HFF-Myc (cell line): Measurements from ENCODE around the gene ZNF407.

Source experiments
- DNase-seq: peaks from one replicate; pipeline ENCODE4 v3.0.0-alpha.2; 2011; ENCODE audit warnings: low read depth; ENCODE audit errors: extremely low read depth
- H3K4me3 ChIP-seq: replicated peaks from 2 replicates; pipeline ENCODE4 v1.5.1; 2011; ENCODE audit warnings: low read depth, mild to moderate bottlenecking, control low read depth, low read length
- CTCF ChIP-seq: IDR thresholded peaks from 2 replicates; pipeline ENCODE4 v1.5.1; 2012; ENCODE audit warnings: mild to moderate bottlenecking, low read depth, low read length, control low read depth; ENCODE audit errors: missing control alignments

Gene ZNF407

GRCh38 chr18:74942319-74942910 is 344.7 kb downstream of the ZNF407 start:
- peak; percentile 25 for DNase-seq
- TF ChIP-seq CTCF = no peak
- no peak overlapping the region for H3K4me3 ChIP-seq

GRCh38 chr18:74944676-74945075 is 347.0 kb downstream of the ZNF407 start:
- H3K4me3 ChIP-seq = no peak overlapping the region
- no peak for TF ChIP-seq CTCF
- DNase-seq = no peak

GRCh38 chr18:74945774-74946545 is 348.3 kb downstream of the ZNF407 start:
- H3K4me3 ChIP-seq = no peak overlapping the region
- TF ChIP-seq CTCF = no peak
- no peak for DNase-seq

- DNase-seq = no peak
- no peak overlapping the region for H3K4me3 ChIP-seq
- TF ChIP-seq CTCF = no peak
These were observed 349.1 kb downstream of the ZNF407 start for GRCh38 chr18:74946646-74947375.

GRCh38 chr18:74947417-74947816 is 349.7 kb downstream of the ZNF407 start:
- H3K4me3 ChIP-seq = no peak overlapping the region
- DNase-seq = no peak
- TF ChIP-seq CTCF = no peak

GRCh38 chr18:74947875-74948274 is 350.2 kb downstream of the ZNF407 start:
- DNase-seq = no peak
- H3K4me3 ChIP-seq = no peak overlapping the region
- no peak for TF ChIP-seq CTCF
